ENCODE data around the gene RPL21.
"Not testable (repeated sequence)": the region's sequence is repeated elsewhere in the genome, so short reads cannot be mapped to it uniquely, and the experiment has no call there.

The RPL21 gene

DNA sequence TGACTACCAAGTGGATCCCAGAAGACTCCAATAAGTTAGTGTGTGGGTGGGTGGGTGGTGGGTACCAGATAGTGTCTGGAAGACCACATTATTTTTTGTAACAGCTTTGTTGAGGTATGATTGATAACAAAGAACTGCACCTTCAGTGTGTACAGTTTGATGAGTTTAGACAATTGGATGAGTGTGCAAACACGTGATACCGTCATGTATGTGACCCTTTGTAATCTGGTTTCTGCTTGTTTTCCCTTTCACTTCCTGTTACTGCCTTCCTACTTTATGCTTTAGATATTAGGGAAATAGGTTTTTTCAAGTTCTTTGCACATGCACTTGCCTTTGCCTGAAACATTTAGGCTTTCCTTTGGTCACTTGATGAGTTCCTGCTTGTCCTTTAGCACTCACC is 8.5 kb downstream of the RPL21 start:
- no peak for DNase-seq

DNA sequence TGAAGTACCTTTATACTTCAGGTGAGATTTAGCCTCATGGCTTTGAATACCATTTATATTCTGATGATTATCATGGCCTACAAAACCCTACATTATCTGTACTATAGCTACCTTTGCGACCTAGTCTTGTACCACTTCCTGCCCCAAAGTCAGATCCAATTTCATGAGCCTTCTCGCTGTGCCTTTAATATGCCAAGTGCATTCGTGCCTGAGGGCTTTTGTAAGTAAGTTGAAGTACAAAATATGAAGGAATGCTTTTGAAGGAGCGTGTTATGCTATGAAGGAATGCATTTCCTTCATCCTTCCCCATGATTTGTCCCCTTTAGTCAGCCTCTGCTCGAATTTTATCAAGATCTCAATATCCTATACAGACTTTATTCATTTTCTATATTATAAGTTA is 10.0 kb downstream of the RPL21 start:
- no peak for DNase-seq

DNA sequence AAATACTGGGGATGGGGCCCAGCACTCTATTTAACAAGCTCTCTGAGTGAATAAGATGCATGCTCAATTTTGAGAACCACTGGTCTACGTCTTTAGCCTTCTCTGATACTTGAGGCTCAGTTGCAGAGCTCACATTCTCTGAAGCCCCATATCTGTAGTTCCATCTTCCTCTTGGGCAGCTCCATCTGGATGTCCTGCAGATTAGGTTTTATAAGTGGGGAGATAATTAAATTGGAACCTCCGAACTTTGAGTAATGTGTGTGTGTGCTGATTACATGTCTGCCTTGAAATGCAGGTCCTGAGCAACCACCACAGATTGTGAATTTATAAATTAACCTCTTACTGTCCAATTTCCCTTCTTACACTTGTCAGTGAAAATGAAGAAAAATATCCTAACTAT is 12.1 kb downstream of the RPL21 start:
- DNase-seq: no peak

DNA sequence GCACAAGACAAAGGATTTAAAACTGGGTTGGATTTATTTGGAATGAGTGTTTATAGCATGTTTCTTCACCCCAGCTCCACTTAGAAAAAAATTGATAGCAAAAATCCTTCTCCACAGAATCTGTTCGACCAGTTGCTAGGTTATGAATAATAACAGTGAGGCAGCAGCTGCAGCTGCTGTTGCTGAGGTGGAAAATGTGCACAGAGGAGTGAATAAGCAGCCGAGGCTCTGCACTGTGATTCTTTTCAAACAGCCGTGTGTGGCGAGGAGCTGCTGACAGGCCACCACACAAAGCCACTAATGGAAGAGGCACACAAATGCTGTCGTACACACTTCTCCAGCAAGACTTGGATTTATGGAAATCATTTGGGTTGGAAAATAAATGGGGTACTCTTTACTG is 12.8 kb downstream of the RPL21 start:
- no peak for DNase-seq

DNA sequence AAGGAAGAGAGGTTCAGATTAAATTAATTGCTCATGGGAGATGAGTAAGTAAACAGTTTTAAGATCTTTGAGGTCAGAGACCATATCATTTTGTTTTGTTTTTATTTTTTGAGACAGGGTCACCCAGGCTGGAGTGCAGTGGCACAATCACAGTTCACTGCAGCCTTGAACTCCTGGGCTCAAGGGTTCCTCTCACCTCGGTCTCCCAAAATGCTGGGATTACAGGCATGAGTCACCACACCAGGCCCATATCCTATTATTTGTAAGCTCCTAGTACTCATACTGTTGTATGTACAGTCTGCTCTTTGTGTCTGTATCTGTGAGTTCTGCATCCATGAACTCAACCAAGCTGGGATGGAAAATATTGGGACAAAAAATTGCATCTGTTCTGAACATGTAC is 13.3 kb downstream of the RPL21 start:
- DNase-seq: no peak

DNA sequence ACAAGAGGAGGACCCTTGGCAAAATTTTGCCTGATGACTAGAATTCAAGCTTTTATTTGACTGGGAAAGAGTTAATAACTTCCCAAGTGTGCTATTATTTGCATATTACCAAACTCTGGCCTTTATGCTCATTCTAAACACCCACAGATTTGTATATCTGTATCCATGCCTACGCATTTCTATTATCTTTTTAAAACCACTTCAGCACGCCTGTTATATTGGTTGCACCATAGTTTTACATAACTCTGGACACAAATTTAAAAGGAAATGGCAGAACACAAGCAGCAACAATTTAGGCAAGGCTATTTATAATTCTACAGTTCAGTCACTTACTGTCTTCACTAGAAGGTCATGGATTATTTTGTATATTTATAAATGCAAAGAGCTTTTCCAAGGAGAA is 15.6 kb downstream of the RPL21 start:
- DNase-seq: no peak

DNA sequence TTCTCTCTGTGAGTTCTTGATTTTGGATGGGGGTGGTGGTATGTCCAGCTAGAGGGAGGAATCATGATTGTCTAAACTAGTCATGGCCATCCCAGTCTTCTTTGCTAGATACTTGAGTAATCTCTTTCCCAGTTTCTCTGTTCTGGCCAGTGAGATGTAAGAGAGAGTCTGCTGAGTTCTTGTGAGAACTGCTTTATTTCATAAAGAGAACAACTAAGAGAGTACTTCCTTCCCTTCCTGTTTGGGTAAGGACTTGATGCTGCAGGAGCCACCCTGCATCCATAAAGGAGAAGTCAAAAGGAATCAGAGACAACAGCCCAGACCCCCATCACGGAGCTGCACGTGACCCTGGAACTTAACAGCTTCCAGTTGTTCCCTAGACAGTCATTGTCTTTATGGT is 16.2 kb downstream of the RPL21 start:
- DNase-seq: no peak

DNA sequence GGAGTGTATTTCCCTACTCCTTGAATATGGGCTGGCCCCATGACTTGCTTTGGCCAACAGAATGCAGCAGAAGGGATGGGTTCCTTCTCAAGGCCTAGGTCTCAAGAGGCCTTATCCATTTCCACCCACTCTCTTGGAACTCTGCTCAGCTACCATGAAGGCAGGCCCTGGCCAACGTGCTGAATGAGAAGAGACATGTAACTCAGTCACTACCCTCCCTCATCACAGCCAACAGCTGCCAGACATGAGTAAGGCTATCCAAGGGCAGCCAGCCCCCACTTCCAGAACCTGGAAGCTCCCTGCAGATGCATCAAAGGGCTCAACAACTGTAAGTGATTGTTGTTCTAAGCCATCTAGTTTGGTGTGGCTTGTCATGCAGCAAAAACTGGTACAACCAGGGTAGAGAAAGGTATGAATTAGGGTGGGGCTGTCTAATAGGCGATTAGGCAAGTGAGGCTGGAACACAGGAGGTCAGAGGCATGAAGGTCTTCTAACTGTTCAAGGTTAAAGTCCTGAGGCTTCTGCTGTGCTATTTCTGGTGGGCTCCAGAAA is 17.8 kb downstream of the RPL21 start:
- no peak for DNase-seq

DNA sequence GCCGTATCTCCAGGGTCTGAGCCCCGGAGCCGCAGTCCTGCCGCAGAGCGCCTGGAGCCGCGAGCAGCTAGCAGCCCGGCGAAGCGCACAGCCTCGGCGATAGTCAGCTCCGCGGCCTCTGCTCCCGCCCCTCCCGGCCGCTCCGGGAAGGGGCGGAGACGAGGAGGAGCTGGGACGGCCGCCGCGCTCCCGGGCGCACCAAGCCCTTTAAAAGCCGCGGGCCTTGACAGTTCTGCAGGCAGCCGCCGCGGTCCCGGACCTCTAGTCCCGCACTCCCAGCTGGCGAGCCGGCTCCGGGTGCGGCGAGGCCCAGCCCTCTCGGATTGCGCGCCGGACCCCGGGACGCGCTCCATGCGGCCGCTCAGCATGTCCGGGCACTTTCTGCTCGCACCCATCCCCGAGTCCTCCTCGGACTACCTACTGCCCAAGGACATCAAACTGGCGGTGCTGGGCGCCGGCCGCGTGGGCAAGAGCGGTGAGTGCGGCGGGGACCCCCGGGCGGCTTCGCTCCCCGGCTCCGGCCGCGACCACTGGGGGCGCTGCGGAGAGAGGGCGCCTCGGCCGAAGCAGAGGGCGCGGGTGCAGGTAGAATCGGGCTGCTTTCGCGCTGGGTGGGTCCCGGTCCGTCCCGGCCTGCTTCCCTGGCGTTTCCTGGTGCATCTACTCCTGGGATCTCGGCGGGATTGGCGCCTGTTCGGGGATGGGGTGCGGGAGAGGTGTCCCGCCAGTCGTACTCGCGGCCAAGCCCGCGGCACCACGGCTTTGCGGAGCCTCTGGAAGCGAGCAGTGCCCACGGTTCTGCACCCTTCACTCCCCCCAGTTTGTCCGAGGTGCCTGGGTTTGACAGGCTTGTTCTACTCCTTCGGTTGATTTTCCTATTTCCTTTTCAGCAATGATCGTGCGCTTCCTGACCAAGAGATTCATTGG is 19.5 kb downstream of the RPL21 start, which contains the start of gene RASL11A:
TSS of gene RASL11A (plus strand) at position 237 of the 927 bp plus-strand sequence. CDS start at position 352, 115 bp downstream.
- peak; percentile 18 for DNase-seq

DNA sequence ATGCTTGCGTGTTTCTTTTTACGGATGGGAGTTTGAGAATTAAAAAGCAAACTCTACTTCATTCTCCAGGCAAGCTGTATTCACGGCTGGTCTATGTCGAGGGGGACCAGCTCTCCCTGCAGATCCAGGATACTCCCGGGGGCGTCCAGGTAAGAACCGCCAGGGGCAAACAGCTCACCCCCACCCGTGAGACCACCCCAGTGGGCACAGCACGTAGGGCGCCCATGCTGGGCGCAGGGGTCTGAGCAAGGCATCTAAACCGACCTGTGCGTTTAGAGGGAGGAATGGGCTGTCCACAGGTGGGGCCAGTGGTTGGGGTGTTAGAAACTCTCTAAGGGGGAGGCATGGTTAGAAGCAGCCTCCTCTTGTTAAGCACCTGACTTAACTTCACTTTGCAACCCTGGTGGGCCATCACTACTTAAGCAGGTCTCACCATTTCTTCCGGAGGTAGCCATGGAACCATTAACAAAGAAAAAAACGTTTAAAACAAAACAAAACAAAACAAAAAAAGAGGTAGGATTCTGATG is 20.3 kb downstream of the RPL21 start:
- no peak for DNase-seq

DNA sequence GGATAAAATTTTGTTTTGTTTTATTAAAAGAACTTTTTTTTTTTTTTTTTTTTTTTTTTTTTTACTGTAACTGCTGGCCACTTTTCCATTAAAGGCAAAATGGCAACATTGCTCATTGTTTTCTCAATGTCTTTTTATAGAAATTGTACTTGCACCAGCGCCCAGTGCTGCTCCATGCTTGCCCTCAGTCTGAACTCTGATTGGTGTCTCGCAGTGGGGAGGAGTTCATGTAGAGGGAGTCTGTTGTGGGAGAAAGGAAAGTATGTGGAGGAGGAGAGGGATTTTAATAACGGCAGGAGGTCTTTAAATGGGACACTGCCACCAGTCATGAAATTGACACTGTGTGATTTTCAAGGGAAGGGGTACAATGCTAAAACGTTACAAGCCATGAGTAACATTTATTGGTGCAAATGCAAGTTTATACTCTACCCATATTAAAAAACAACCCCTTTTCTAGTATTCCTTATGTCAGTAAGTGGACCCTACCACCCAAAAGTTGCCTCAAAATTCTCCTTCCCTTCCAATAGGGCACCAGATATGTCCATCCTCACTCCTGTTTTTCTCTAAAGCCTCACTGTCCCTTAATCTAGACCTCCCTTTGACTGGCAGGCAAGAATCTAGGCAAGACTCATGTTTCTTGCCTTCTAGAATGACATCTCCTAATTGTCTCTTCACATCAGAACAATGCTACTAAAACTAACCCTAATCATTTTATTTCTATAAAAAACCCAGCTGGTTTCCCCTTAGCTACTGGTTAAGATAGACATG is 22.5 kb downstream of the RPL21 start:
- DNase-seq: no peak

DNA sequence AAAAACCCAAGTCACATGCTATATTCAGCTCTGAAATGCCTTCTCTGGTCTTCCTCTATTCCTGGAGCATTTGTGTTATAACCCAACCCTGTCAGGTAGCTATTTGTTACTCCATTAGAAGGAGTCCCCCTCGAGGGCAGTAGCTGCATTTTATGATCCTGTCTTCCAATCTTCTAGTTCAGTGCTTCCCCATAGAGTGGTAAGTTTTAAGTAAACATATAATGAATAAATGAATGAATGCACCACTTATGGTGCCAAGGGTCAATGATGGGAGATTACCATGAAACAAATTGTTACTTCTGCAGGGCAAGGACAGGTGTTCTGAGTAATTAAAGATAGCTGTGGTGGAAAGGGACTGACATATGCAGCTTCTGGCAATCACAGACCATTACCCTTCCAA is 23.3 kb downstream of the RPL21 start:
- DNase-seq: no peak

DNA sequence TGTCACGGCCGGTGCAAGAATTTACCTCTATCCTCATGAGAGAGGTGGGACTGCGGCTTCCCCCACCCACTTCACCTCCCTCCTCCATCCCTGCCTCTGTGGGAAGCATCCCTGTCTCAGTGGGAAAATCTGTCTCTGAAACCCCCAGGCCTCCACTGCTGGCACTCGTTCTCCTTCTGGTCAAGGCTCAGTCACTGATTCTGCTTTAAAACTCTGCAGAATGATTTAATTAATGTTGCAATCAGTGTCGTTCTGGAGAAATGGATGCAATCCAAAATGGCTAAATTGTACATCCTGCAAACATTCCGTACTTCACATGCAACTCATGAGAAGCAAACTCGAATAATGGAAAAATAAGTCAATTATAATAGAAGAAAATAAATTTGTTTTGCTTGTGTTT is 24.8 kb downstream of the RPL21 start:
- no peak for DNase-seq

DNA sequence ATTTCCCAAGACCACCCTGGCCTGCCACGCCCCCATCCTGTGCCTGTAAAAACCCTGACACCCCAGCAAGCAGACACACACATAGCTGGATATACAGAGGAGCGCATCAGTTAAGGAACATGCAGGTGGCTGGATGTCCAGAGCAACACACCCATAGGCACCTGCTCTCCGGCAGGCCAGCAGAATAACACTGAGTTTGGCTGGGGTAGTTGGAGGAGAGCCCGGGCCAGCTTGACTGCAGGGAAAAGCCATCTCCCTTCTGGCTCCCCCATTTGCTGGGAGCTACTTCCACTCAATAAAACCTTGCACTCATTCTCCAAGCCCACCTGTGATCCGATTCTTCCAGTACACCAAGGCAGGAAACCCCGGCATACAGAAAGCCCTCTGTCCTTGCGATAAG is 28.1 kb downstream of the RPL21 start:
- no peak for DNase-seq

DNA sequence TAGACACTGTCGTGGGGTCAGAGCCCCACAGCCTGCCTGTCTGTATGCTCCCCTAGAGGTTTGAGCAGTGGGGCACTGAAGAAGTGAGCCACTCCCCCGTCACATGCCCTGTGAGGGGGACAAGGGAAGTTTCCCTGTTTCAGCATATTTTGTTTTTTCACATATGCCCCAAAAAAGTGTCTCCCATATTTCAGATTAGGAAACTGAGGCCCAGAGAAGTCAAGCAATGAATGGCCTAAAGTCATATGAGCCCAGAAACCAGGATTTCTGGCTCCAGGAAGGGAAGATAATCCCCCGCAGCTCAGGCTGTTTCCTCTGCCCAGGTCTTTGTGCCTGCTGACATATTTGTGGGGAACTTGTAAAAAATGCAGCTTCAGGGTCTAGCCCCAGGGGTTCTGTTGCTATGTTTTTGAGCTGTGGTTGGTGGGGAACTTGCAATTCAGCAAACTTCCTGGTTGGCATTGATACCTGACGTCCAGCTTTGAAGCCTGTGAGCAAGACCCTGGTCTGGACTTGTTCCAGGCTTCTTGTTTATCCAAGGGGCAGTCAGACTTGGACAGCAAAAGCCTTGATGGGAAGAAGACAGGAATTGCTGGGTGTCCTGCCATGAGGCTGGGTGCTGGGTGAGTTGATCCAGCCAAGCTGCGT is 28.8 kb downstream of the RPL21 start:
- DNase-seq: no peak

DNA sequence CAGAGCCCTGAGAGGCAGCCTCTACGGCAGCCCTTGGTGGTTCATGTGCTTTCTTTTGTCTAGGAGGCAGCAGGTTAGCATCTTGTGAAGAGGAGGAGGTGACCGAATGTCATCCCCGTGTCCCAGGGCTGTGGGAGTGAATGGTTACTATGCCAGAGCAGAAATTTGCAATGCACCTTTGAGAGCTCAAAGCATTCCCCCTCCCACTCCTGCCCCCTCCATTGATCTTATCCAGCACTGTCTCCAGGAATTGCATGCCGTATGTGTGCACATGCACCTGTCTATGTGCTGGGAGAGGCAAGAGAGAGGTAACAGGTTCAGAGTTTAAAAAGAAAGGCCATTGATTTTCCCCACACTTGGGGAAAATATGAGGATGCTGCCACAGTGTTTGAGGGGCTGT is 29.5 kb downstream of the RPL21 start:
- no peak for DNase-seq

DNA sequence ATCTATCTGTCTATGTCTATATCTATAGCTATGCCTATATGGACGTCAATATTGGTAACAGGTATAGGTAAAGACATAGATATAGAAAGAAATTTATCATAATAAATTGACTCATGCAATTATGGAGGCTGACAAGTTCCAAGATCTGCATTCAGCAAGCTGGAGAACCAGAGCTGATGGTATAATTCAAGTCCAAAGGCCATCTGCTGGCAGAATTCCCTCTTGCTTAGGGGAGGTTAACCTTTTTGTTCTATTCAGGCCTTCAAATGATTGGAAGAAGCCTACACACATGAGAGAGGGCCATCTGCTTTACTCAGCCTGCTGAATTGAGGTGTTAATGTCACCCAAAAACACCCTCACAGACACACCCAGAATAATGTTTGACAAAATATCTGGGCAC is 30.1 kb downstream of the RPL21 start:
- DNase-seq: no peak

DNA sequence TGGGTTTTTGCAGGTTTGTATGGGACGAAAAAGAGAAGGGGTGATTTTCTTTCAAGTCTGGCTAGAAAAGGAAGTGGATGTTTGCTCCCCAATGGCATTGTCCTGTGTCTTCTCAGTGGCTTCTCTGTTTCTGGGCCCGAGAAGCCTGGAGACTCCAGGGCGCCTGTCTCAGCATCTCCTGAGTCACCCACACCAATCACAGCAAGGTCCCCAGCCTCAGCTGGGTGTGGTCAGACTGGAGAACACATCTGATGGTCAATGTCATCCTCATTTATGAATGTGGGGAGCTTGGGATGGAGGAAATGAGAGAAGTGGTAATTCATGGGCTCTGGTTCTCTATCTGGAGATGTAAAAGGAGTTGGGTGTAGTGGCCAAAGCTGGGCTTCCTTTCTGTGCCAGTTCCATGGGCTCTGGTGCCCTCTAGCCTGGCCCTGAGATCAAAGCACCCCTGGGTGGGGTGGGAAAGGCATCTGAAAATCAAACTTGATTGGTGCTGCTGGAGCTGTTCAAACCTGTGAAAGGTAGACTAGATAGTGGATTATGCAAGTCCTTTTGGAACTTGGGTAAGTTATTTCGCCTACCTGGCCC is 32.6 kb downstream of the RPL21 start:
- no peak for DNase-seq

DNA sequence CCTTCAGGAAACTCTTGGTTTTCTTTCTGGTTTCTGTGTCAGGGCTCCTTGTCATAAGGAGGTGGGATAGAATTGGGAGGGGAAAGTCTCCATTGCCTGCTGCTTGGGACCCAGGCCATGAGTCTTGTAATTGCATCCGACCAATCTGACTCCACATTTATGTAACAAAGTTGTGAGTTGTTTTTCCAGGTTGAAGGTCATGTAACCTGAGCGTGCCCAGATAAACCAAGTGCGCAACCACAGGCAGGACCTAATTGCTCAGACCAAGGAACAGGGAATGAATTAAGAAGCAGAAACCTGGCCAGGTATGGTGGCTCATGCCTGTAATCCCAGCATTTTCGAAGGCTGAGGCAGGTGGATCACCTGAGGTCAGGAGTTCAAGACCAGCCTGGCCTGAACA is 37.0 kb downstream of the RPL21 start:
- no peak for DNase-seq

DNA sequence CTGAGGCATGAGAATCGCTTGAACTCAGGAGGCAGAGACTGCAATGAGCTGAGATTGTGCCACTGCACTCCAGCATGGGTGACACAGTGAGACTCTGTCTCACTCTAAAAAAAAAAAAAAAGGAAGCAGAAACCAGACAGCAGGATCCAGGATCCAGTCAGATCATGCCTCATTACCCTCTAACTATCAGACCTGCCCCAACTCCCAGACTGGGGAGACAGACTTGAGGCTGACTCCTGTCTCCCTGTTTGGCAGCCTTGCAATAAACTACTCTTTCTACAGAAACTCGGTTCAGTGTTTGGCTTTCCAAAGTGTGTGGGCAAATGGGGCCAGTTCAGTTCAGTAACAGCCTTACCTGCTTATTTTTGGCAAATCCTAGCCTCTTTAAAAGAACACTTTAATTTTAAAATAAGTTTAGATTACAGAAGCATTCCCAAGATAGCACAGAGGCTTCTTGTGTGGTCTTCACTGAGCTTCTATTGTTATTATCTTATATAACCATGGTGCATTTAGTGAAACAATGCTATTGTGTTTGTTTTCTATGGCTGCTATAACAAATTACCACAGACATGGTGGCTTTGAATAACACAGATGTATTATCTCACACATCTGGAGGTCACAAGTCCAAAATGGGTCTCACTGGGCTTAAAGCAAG is 37.8 kb downstream of the RPL21 start:
- no peak for DNase-seq

DNA sequence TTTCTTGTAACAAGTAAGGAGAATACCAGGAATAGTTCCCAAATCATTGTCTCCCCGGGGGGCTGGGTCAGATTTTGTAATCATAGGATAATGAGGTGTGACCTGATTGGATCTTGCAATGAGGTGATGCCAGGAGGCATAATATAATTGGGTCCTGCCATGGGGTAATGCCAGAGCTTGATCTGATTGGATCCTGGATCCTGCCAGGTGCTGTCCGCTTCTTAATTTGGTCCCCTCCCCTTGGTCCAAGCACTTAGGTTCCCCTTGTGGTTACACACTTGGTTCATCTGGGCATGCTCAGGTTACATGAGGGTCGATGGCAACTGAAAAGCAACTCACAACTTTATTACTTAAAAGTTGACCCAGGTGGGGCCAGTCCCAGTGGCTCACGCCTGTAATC is 39.4 kb downstream of the RPL21 start:
- DNase-seq: no peak

DNA sequence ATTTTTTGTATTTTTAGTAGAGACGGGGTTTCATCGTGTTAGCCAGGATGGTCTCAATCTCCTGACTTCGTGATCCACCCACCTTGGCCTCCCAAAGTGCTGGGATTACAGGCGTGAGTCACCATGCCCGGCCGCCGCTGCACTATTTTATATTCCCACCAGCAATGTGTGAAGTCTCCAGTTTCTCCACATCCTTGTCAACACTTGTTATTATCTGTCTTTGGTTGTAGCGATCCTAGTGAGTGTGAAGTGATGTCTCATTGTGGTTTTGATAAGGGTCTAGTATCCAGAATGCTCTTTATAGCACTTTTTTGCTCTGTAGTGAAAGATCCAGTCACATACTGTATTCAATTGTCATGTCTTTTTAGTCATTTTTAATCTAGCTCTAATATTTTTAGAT is 40.6 kb downstream of the RPL21 start:
- not testable (repeated sequence) for DNase-seq

All from NCI-H2029 (cell line).